PC-3 (cell line): ENCODE measurements around the gene TMTC1. TPM values are rescaled to one million over a fixed set of nuclear protein-coding genes. Genes with fewer than 3 reads are reported as not detected.

Experiments used
- ATAC-seq: fragments of 200-7000 bp; cut with Tn5 transposase; 2 replicates; pipeline ENCODE4 v1.9.1; 2020; ENCODE audit warnings: mild to moderate bottlenecking, moderate library complexity
- BruUV-seq: library from RNA; stranded (reverse); fragments of 400-500 nt; replicated peaks from 2 replicates; lab custom pipeline; 2021; lab: Mats Ljungman, UMichigan
- CTCF ChIA-PET: fragments of 300-600 bp; sonication (Branson Sonifier 250); formaldehyde crosslinking; loops from one replicate; lab custom pipeline; 2022; ENCODE audit warnings: antibody characterized with exemption; lab: Charles Lee
- POLR2A ChIA-PET: fragments of 300-600 bp; sonication (Branson Sonifier 250); formaldehyde crosslinking; loops from one replicate; lab custom pipeline; 2022; ENCODE audit warnings: antibody characterized with exemption; ENCODE audit not compliant: unreplicated experiment; lab: Charles Lee
- DNase-seq: peaks from one replicate; pipeline ENCODE4 v3.0.0-alpha.2; 2015
- H2AFZ ChIP-seq: fragments of 300-600 bp; sonication (generic); 2 replicates; pipeline ENCODE4 v1.6.0; 2016; ENCODE audit warnings: antibody characterized with exemption, low read length
- H3F3A ChIP-seq: fragments of 300-600 bp; sonication (generic); one replicate; pipeline ENCODE4 v1.6.0; 2017; ENCODE audit warnings: antibody characterized with exemption, low read length, control low read depth, mild to moderate bottlenecking; ENCODE audit not compliant: unreplicated experiment
- H3K27ac ChIP-seq: fragments of 300-600 bp; sonication (generic); 2 replicates; pipeline ENCODE4 v1.5.1; 2016; ENCODE audit warnings: mild to moderate bottlenecking, low read length
- H3K27me3 ChIP-seq: fragments of 300-600 bp; sonication (generic); 2 replicates; pipeline ENCODE4 v1.6.1; 2016; ENCODE audit warnings: low read length, mixed read lengths
- H3K36me3 ChIP-seq: fragments of 300-600 bp; sonication (generic); 2 replicates; pipeline ENCODE4 v1.6.1; 2016; ENCODE audit warnings: low read depth, mixed run types, low read length, mixed read lengths
- H3K4me1 ChIP-seq: fragments of 300-600 bp; sonication (generic); 2 replicates; pipeline ENCODE4 v1.5.1; 2016; ENCODE audit warnings: low read length; ENCODE audit not compliant: insufficient read depth
- H3K4me2 ChIP-seq: fragments of 300-600 bp; sonication (generic); 2 replicates; pipeline ENCODE4 v1.6.0; 2016; ENCODE audit warnings: low read length
- H3K4me3 ChIP-seq: fragments of 300-600 bp; sonication (generic); 2 replicates; pipeline ENCODE4 v1.5.1; 2016; ENCODE audit warnings: mild to moderate bottlenecking, low read length, mixed read lengths
- H3K79me2 ChIP-seq: fragments of 300-600 bp; sonication (generic); 2 replicates; pipeline ENCODE4 v1.6.1; 2017; ENCODE audit warnings: low read length, mixed read lengths
- H3K9ac ChIP-seq: fragments of 300-600 bp; sonication (generic); 2 replicates; pipeline ENCODE4 v1.6.0; 2016; ENCODE audit warnings: mild to moderate bottlenecking, low read length
- H3K9me2 ChIP-seq: fragments of 300-600 bp; sonication (generic); replicated peaks from 2 replicates; pipeline ENCODE4 v1.6.1; 2016; ENCODE audit warnings: mixed run types, low read length, mixed read lengths
- H3K9me3 ChIP-seq: fragments of 300-600 bp; sonication (generic); 2 replicates; pipeline ENCODE4 v1.6.1; 2016; ENCODE audit warnings: low read length, mixed read lengths
- H4K20me1 ChIP-seq: fragments of 300-600 bp; sonication (generic); 2 replicates; pipeline ENCODE4 v1.6.1; 2016; ENCODE audit warnings: low read length, mixed read lengths
- EZH2 ChIP-seq: fragments of 300-600 bp; sonication (generic); IDR thresholded peaks from one replicate; pipeline ENCODE4 v1.6.1; 2017; ENCODE audit warnings: antibody characterized with exemption, mild to moderate bottlenecking, low read length; ENCODE audit not compliant: unreplicated experiment
- EZH2phosphoT487 ChIP-seq: fragments of 300-600 bp; sonication (generic); IDR thresholded peaks from 2 replicates; pipeline ENCODE4 v1.6.1; 2018; ENCODE audit warnings: mild to moderate bottlenecking, antibody characterized with exemption, low read length, borderline replicate concordance
- intact Hi-C: fragments of 100-400 bp; cut with micrococcal nuclease; formaldehyde crosslinking; loops from 2 replicates; pipeline ENCODE4 v1.9.0; 2023
- total RNA-seq: library from RNA; depleted of rRNA; stranded (reverse); fragments of >200 nt; gene quantifications from 2 replicates; pipeline ENCODE4 v1.2.3, GENCODE V29; 2014
- TF ChIP-seq, protein P1 (sequence below): fragments of 300-600 bp; sonication (generic); conservative IDR thresholded peaks from 2 replicates; pipeline ENCODE4 v1.5.1; 2017; ENCODE audit warnings: antibody characterized with exemption, low read depth, mild to moderate bottlenecking, low read length

TMTC1 gene
- total RNA-seq, 1 experiment from 2014 or later: 5.8 TPM

GRCh38 chr12:29782285-29782870 lies 1.4 kb downstream of the TMTC1 start:
- Histone ChIP-seq H3K9me3 (no peaks in the 10 kb centered on the region), H2AFZ (no peak overlapping the region), H3K4me2 (peak overlapping the region; percentile 55), H3K27ac (no peak overlapping the region), H3F3A (no peaks in the 10 kb centered on the region), H3K9me2 (no peaks in the 10 kb centered on the region), H4K20me1 (no peaks in the 10 kb centered on the region), H3K27me3 (peaks cover 49% of the 10 kb centered on the region), H3K79me2 (no peaks in the 10 kb centered on the region), H3K36me3 (no peaks in the 10 kb centered on the region), H3K9ac (no peak overlapping the region), H3K4me1 (no peaks in the 10 kb centered on the region), H3K4me3 (peak overlapping the region; percentile 69; the same call in 1 of the 2 replicates)
- intact Hi-C loops: loop anchor here (10.0 kb wide), 1 partner anchor 502 kb away; no protein-coding TSS in a partner anchor
- TF ChIP-seq EZH2phosphoT487 (no peak), EZH2 (no peak)
- TF ChIP-seq, protein P1, sequence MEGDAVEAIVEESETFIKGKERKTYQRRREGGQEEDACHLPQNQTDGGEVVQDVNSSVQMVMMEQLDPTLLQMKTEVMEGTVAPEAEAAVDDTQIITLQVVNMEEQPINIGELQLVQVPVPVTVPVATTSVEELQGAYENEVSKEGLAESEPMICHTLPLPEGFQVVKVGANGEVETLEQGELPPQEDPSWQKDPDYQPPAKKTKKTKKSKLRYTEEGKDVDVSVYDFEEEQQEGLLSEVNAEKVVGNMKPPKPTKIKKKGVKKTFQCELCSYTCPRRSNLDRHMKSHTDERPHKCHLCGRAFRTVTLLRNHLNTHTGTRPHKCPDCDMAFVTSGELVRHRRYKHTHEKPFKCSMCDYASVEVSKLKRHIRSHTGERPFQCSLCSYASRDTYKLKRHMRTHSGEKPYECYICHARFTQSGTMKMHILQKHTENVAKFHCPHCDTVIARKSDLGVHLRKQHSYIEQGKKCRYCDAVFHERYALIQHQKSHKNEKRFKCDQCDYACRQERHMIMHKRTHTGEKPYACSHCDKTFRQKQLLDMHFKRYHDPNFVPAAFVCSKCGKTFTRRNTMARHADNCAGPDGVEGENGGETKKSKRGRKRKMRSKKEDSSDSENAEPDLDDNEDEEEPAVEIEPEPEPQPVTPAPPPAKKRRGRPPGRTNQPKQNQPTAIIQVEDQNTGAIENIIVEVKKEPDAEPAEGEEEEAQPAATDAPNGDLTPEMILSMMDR: no peak
- peak; percentile 34 for DNase-seq
- POLR2A ChIA-PET: no interaction called here
- BruUV-seq: TSS peak; percentile 47
- no peak for ATAC-seq
- CTCF ChIA-PET: no interaction called here

DNA sequence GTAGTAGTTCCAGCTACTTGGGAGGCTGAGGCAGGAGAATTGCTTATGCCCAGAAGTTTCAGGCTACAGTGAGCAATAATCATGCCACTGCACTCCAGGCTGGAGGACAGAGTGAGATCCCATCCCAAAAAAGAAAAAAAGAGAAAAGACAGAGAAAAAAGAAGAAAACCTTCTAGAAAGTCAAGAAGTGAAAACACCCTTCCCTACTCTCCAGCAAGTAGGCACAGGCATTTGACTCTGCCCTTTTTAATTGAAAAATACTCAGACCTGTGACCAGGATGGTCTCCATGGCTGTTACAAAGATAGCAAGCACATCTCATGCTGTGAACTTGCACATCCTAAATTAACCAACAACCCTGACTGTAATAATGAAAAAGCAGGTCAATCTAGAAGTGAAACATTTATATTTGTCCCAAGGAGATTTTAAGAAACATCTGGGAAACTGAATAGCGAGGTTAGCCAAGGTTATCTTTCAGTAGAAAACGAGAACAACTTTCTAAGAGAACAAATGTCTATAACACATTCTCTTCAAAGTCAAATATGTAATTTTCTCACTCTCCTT lies 2.0 kb downstream of the TMTC1 start:
- H3K9me3 ChIP-seq: no peaks in the 10 kb centered on the region
- intact Hi-C loops: loop anchor here (10.0 kb wide), 1 partner anchor 503 kb away; no protein-coding TSS in a partner anchor
- no peak for TF ChIP-seq EZH2phosphoT487
- TF ChIP-seq EZH2: no peak
- TF ChIP-seq, protein P1: no peak
- no peaks in the 10 kb centered on the region for H3K9me2 ChIP-seq
- H3F3A ChIP-seq: no peaks in the 10 kb centered on the region
- no peak overlapping the region for H2AFZ ChIP-seq
- ChIA-PET CTCF (no interaction called here), POLR2A (no interaction called here)
- BruUV-seq: no TSS peak
- H3K79me2 ChIP-seq: no peaks in the 10 kb centered on the region
- H3K36me3 ChIP-seq: no peaks in the 10 kb centered on the region
- H3K4me1 ChIP-seq: no peaks in the 10 kb centered on the region
- peaks cover 43% of the 10 kb centered on the region for H3K27me3 ChIP-seq
- no peak for ATAC-seq
- H4K20me1 ChIP-seq: no peaks in the 10 kb centered on the region
- DNase-seq: no peak
- peak overlapping the region; percentile 55; the same call in 1 of the 2 replicates for H3K4me2 ChIP-seq
- H3K27ac ChIP-seq: no peak overlapping the region
- no peak overlapping the region for H3K9ac ChIP-seq
- H3K4me3 ChIP-seq: no peak overlapping the region

GRCh38 chr12:29781188-29781587 lies 2.6 kb downstream of the TMTC1 start:
- H3F3A ChIP-seq: no peaks in the 10 kb centered on the region
- H3K4me2 ChIP-seq: no peak overlapping the region
- no peak overlapping the region for H3K27ac ChIP-seq
- POLR2A ChIA-PET: no interaction called here
- no peaks in the 10 kb centered on the region for H4K20me1 ChIP-seq
- ATAC-seq (no peak), DNase-seq (no peak)
- H3K9me3 ChIP-seq: no peaks in the 10 kb centered on the region
- H3K4me1 ChIP-seq: no peaks in the 10 kb centered on the region
- BruUV-seq: no TSS peak
- H3K79me2 ChIP-seq: no peaks in the 10 kb centered on the region
- H3K27me3 ChIP-seq: peaks cover 41% of the 10 kb centered on the region
- intact Hi-C loops: loop anchor here (10.0 kb wide), 1 partner anchor 504 kb away; no protein-coding TSS in a partner anchor
- no peaks in the 10 kb centered on the region for H3K9me2 ChIP-seq
- H2AFZ ChIP-seq: no peak overlapping the region
- H3K36me3 ChIP-seq: no peaks in the 10 kb centered on the region
- TF ChIP-seq EZH2phosphoT487: no peak
- TF ChIP-seq, protein P1: no peak
- TF ChIP-seq EZH2: no peak
- no peak overlapping the region for H3K4me3 ChIP-seq
- CTCF ChIA-PET: no interaction called here
- no peak overlapping the region for H3K9ac ChIP-seq
